Measurements from ENCODE around the gene GATD1. TPM values are rescaled to one million over a fixed set of nuclear protein-coding genes. Genes with fewer than 3 reads are reported as not detected.

GATD1 gene
- polyA plus RNA-seq, 2 of the 4 experiments (the other 2 are of a cell fraction): 14.5 to 43.1 TPM

DNA sequence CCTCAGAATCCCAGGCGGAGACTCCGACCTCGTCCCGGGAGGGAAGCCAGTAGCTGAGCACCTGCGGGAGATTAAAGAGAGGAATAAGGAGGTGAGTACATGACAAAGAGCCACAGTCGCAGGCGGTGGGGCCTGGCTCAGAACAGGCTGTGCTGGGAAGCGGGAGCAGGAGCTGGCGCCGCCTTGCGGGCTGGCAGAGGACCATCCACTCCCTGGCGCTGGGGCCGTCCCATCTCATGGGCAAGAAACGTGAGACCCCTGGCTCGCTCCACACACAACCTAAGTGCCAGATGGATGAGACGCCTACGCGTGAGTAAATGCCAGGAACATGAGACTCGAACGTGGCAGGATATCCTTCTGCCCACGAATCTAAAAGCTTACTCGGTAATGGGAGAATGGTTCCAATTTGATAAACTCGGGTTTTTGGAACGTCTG lies 6.3 kb upstream of the GATD1 start (continued):
- TF ChIP-seq, protein P1, sequence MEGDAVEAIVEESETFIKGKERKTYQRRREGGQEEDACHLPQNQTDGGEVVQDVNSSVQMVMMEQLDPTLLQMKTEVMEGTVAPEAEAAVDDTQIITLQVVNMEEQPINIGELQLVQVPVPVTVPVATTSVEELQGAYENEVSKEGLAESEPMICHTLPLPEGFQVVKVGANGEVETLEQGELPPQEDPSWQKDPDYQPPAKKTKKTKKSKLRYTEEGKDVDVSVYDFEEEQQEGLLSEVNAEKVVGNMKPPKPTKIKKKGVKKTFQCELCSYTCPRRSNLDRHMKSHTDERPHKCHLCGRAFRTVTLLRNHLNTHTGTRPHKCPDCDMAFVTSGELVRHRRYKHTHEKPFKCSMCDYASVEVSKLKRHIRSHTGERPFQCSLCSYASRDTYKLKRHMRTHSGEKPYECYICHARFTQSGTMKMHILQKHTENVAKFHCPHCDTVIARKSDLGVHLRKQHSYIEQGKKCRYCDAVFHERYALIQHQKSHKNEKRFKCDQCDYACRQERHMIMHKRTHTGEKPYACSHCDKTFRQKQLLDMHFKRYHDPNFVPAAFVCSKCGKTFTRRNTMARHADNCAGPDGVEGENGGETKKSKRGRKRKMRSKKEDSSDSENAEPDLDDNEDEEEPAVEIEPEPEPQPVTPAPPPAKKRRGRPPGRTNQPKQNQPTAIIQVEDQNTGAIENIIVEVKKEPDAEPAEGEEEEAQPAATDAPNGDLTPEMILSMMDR (IDR thresholded peaks at IDR 0.05): no peak
- no peak for TF ChIP-seq KDM5A (IDR thresholded peaks at IDR 0.05)
- TF ChIP-seq, protein P2, sequence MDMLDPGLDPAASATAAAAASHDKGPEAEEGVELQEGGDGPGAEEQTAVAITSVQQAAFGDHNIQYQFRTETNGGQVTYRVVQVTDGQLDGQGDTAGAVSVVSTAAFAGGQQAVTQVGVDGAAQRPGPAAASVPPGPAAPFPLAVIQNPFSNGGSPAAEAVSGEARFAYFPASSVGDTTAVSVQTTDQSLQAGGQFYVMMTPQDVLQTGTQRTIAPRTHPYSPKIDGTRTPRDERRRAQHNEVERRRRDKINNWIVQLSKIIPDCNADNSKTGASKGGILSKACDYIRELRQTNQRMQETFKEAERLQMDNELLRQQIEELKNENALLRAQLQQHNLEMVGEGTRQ (IDR thresholded peaks at IDR 0.05): no peak
- TF ChIP-seq, protein P3, sequence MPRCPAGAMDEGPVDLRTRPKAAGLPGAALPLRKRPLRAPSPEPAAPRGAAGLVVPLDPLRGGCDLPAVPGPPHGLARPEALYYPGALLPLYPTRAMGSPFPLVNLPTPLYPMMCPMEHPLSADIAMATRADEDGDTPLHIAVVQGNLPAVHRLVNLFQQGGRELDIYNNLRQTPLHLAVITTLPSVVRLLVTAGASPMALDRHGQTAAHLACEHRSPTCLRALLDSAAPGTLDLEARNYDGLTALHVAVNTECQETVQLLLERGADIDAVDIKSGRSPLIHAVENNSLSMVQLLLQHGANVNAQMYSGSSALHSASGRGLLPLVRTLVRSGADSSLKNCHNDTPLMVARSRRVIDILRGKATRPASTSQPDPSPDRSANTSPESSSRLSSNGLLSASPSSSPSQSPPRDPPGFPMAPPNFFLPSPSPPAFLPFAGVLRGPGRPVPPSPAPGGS (IDR thresholded peaks at IDR 0.05): no peak
- TF ChIP-seq FOXS1 (CRISPR knock-in tag; IDR thresholded peaks at IDR 0.05): no peak
- TF ChIP-seq MYC (IDR thresholded peaks at IDR 0.05; ENCODE audit: borderline replicate concordance, low read length): no peak
- TF ChIP-seq, protein P4, sequence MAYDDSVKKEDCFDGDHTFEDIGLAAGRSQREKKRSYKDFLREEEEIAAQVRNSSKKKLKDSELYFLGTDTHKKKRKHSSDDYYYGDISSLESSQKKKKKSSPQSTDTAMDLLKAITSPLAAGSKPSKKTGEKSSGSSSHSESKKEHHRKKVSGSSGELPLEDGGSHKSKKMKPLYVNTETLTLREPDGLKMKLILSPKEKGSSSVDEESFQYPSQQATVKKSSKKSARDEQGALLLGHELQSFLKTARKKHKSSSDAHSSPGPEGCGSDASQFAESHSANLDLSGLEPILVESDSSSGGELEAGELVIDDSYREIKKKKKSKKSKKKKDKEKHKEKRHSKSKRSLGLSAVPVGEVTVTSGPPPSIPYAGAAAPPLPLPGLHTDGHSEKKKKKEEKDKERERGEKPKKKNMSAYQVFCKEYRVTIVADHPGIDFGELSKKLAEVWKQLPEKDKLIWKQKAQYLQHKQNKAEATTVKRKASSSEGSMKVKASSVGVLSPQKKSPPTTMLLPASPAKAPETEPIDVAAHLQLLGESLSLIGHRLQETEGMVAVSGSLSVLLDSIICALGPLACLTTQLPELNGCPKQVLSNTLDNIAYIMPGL (CRISPR knock-in tag; IDR thresholded peaks at IDR 0.05; ENCODE audit: borderline replicate concordance): no peak

DNA sequence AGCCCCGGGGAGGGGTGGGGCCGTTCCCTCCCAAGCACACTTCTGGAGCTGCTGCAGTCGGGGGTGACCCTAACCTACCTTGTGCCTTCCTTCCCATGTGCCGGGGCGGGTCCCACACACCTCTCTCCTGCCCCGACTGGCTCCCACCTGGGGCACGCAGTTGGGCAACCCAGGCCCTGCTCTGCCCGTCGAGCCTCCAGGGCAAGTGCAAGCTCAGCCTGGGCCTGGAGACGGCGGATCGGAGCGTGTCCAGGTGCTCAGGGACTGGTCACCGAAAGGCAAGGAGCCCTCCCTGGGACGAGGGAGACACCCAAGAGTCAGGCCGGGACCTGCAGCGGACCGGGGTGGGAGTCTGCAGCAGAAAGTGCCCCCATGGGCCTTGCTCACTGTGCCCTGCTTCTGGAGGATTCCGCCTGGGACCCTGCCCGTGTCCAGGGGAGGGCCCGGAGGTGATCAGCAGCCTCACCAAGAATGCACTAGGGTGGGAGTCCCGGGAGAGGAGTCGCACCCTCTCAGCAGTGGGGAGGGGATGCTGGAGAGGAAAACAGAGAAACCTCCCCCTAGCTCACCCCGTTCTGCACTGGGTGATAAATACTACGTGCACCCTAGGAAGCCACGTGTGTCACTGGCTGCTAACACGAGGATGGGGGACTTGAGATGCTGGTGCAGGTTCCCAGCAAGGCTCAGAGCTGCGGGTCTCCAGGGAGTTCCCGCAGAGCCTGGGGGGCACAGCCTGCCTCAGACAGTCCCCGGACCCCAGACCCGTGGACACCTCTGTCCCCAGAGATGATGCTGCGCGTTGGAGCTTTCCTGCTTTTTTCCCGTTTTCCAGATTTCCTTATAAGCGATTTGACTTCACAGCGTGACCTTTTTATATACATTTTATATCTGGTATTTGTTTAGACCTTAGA lies 5.2 kb upstream of the GATD1 start:
- H3K4me1 ChIP-seq: peaks cover 7% of the 10 kb centered on the region
- FAIRE-seq (no peak), ATAC-seq (no peak), DNase-seq (ENCODE audit: low read depth in 1 of 2, low spot score in 1 of 2) (no peak)
- no peak overlapping the region for H3K4me3 ChIP-seq
- 86% methylated on average over 27 of the region's 36 CpGs for WGBS (ENCODE audit: missing lambda C conversion rate)
- no peak overlapping the region for H3K27ac ChIP-seq
- ChIA-PET CTCF (interaction anchor here (0.9 to 2.2 kb wide), 8 partner anchors 9 to 86 kb away, joined by 3 to 14 read pairs (median 6); partner anchors contain the start of gene SLC25A22), POLR2A (no interaction called here)
- no peak overlapping the region for H3K4me2 ChIP-seq
- TF ChIP-seq EP300 (IDR thresholded peaks at IDR 0.05) (no peak), FOSL2 (IDR thresholded peaks at IDR 0.05) (no peak), FOSL2 (CRISPR knock-in tag; IDR thresholded peaks at IDR 0.05) (no peak), HEYL (CRISPR knock-in tag; IDR thresholded peaks at IDR 0.05) (no peak), HOXA7 (CRISPR knock-in tag; IDR thresholded peaks at IDR 0.05) (no peak), CHD2 (IDR thresholded peaks at IDR 0.05; ENCODE audit: low read length, partially characterized antibody) (no peak), MAFK (IDR thresholded peaks at IDR 0.05; ENCODE audit: partially characterized antibody) (no peak), NFE2L2 (conservative IDR thresholded peaks at IDR 0.05; ENCODE audit: low read length) (no peak), RCOR1 (IDR thresholded peaks at IDR 0.05; ENCODE audit: low read depth, low read length) (no peak), MAZ (IDR thresholded peaks at IDR 0.05; ENCODE audit: borderline replicate concordance, low read depth, low read length) (no peak), TFCP2L1 (CRISPR knock-in tag; IDR thresholded peaks at IDR 0.05) (no peak), NPAS2 (CRISPR knock-in tag; IDR thresholded peaks at IDR 0.05; ENCODE audit: borderline replicate concordance) (no peak), CEBPB (IDR thresholded peaks at IDR 0.05) (no peak)
- TF ChIP-seq, protein P4 (CRISPR knock-in tag; IDR thresholded peaks at IDR 0.05; ENCODE audit: borderline replicate concordance): no peak
- TF ChIP-seq, protein P5, sequence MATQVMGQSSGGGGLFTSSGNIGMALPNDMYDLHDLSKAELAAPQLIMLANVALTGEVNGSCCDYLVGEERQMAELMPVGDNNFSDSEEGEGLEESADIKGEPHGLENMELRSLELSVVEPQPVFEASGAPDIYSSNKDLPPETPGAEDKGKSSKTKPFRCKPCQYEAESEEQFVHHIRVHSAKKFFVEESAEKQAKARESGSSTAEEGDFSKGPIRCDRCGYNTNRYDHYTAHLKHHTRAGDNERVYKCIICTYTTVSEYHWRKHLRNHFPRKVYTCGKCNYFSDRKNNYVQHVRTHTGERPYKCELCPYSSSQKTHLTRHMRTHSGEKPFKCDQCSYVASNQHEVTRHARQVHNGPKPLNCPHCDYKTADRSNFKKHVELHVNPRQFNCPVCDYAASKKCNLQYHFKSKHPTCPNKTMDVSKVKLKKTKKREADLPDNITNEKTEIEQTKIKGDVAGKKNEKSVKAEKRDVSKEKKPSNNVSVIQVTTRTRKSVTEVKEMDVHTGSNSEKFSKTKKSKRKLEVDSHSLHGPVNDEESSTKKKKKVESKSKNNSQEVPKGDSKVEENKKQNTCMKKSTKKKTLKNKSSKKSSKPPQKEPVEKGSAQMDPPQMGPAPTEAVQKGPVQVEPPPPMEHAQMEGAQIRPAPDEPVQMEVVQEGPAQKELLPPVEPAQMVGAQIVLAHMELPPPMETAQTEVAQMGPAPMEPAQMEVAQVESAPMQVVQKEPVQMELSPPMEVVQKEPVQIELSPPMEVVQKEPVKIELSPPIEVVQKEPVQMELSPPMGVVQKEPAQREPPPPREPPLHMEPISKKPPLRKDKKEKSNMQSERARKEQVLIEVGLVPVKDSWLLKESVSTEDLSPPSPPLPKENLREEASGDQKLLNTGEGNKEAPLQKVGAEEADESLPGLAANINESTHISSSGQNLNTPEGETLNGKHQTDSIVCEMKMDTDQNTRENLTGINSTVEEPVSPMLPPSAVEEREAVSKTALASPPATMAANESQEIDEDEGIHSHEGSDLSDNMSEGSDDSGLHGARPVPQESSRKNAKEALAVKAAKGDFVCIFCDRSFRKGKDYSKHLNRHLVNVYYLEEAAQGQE (IDR thresholded peaks at IDR 0.05): no peak
- TF ChIP-seq, protein P6, sequence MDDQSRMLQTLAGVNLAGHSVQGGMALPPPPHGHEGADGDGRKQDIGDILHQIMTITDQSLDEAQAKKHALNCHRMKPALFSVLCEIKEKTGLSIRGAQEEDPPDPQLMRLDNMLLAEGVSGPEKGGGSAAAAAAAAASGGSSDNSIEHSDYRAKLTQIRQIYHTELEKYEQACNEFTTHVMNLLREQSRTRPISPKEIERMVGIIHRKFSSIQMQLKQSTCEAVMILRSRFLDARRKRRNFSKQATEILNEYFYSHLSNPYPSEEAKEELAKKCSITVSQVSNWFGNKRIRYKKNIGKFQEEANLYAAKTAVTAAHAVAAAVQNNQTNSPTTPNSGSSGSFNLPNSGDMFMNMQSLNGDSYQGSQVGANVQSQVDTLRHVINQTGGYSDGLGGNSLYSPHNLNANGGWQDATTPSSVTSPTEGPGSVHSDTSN (IDR thresholded peaks at IDR 0.05): no peak
- no peaks in the 10 kb centered on the region for H3K9me3 ChIP-seq

Data from A549 (cell line).